PC-3 (cell line): ENCODE data around the gene C1orf21.

ENCODE experiments used
- EZH2 ChIP-seq: fragments of 300-600 bp; sonication (generic); IDR thresholded peaks from one replicate; pipeline ENCODE4 v1.6.1; 2017; ENCODE audit warnings: antibody characterized with exemption, mild to moderate bottlenecking, low read length; ENCODE audit not compliant: unreplicated experiment
- EZH2phosphoT487 ChIP-seq: fragments of 300-600 bp; sonication (generic); IDR thresholded peaks from 2 replicates; pipeline ENCODE4 v1.6.1; 2018; ENCODE audit warnings: mild to moderate bottlenecking, antibody characterized with exemption, low read length, borderline replicate concordance
- TF ChIP-seq, protein P1 (sequence below): fragments of 300-600 bp; sonication (generic); conservative IDR thresholded peaks from 2 replicates; pipeline ENCODE4 v1.5.1; 2017; ENCODE audit warnings: antibody characterized with exemption, low read depth, mild to moderate bottlenecking, low read length

DNA sequence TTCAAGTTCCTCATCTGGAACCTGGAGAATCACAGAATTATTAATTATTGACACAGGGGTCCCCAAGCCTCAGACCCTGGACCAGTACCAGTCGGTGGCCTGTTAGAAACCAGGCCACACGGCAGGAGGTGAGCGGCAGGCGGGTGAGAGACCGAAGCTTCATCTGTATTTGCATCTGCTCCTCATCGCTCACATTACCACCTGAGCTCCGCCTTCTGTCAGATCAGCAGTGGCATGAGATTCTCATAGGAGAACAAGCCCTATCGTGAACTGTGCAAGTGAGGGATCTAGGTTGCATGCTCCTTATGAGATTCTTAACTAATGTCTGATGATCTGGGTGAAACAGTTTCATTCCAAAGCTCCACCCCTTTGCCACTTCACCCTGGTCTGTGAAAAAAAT, 125.9 kb downstream of the C1orf21 start:
- TF ChIP-seq, protein P1, sequence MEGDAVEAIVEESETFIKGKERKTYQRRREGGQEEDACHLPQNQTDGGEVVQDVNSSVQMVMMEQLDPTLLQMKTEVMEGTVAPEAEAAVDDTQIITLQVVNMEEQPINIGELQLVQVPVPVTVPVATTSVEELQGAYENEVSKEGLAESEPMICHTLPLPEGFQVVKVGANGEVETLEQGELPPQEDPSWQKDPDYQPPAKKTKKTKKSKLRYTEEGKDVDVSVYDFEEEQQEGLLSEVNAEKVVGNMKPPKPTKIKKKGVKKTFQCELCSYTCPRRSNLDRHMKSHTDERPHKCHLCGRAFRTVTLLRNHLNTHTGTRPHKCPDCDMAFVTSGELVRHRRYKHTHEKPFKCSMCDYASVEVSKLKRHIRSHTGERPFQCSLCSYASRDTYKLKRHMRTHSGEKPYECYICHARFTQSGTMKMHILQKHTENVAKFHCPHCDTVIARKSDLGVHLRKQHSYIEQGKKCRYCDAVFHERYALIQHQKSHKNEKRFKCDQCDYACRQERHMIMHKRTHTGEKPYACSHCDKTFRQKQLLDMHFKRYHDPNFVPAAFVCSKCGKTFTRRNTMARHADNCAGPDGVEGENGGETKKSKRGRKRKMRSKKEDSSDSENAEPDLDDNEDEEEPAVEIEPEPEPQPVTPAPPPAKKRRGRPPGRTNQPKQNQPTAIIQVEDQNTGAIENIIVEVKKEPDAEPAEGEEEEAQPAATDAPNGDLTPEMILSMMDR: no peak
- no peak for TF ChIP-seq EZH2phosphoT487
- TF ChIP-seq EZH2: no peak
